Measurements from ENCODE around the gene NXNL2.

NXNL2 gene

DNA sequence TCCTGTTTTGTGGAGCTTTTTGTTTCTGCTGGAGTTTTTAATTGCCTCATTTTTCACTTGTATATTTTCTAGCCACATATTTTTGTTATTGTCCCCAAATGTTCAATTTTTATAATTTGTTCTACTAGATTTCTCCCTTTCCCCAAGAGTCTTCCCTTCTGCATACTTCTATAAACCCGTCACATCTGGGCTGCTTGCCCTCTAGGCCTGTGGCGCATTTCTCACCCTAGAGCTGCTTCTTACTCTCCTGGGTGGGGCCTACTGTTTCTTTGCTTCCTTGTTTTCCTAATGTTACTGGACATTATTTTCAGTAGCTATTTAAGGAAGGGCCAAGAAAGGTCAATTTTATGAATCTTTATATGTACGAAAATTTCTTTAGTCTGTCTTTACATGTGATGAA, 51.5 kb downstream of the NXNL2 start:
- H3K4me3 ChIP-seq (ENCODE audit: low read depth, low read length) = no peak overlapping the region
- TF ChIP-seq, protein P1, sequence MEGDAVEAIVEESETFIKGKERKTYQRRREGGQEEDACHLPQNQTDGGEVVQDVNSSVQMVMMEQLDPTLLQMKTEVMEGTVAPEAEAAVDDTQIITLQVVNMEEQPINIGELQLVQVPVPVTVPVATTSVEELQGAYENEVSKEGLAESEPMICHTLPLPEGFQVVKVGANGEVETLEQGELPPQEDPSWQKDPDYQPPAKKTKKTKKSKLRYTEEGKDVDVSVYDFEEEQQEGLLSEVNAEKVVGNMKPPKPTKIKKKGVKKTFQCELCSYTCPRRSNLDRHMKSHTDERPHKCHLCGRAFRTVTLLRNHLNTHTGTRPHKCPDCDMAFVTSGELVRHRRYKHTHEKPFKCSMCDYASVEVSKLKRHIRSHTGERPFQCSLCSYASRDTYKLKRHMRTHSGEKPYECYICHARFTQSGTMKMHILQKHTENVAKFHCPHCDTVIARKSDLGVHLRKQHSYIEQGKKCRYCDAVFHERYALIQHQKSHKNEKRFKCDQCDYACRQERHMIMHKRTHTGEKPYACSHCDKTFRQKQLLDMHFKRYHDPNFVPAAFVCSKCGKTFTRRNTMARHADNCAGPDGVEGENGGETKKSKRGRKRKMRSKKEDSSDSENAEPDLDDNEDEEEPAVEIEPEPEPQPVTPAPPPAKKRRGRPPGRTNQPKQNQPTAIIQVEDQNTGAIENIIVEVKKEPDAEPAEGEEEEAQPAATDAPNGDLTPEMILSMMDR (IDR thresholded peaks at IDR 0.05; ENCODE audit: insufficient read depth, low read depth, low read length, missing control alignments) = no peak
- no peak for DNase-seq (ENCODE audit: low read depth)

DNA sequence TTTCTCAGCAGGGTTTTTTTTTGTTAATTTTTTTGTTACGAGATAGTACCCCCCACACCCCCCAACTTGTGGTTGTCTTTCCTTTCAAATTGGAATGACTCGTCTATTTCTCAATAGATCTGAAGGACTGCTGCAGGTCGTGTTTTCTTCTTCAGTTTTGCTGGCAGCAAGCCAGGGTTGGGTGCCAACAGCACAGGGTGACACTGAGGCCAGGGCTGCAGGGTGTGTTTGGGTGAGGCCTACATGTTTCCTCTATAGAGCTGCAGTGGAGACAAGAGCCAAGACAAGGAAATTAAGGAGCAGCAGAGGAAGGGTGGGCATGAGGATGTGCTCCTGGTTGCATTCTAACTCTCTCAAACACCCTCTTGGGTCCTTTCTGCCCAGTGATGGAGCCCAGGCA, 52.2 kb downstream of the NXNL2 start:
- no peak overlapping the region for H3K4me3 ChIP-seq (ENCODE audit: low read depth, low read length)

DNA sequence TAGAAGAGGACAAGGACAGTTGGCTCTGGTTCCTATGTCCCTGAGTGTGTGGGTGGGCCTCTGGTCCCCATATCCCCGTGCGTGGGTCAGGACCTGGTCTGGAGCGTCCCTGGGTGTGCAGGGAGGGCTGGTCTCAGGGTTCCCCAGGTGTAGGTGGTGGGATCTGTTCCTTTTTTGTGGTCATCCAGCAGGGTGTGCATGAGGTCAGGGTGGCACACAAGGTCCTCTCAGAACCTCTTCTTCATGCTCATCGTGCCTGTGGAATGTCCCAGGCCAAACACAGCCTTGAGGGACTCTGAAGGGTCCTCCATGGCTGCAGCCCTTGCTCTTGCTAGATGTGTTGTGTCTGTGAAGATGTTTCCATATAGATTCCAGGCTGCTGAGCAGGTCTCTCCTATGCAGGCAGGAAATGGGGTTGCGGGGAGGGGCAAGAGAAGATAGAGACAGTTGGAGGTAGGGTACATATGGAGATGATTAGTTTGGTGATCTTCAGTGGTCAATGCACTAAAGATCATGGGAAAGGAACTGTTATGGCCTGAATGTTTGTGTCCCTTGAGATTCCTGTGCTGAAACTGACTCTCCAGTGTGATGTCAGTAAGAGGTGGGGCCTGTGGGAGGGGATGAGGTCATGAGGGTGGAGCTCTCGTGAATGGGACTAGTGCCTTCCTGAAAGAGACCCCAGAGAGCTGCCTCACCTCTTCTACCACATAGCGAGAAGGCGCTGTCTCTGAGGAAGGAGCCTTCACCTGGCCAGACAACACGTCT, 53.1 kb downstream of the NXNL2 start:
- TF ChIP-seq, protein P1 (IDR thresholded peaks at IDR 0.05; ENCODE audit: insufficient read depth, low read depth, low read length, missing control alignments) = no peak
- no peak for DNase-seq (ENCODE audit: low read depth)
- H3K4me3 ChIP-seq (ENCODE audit: low read depth, low read length) = no peak overlapping the region

More for the DNA sequence above, 52.2 kb downstream of the NXNL2 start:
- TF ChIP-seq, protein P1 (IDR thresholded peaks at IDR 0.05; ENCODE audit: insufficient read depth, low read depth, low read length, missing control alignments) = no peak
- no peak for DNase-seq (ENCODE audit: low read depth)

DNA sequence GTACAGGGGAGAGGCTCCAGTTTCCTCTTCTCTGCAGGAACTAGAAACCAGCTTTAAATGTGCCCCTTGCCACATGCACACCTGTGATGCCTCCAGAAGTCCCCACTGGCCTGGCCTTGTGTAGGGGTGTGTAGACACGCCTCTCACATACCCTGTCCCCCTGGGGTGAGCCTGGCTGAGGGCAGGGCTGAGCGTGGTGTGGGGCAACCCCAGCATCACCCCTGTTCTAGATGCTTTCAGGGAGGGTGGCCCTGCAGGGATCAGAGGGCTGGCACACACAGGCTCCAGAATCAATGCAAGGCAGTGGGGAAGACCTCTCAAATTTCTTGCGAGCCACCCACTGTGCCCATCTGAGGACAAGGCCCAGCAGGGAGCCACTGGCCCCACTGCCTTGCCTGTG, 54.7 kb downstream of the NXNL2 start:
- TF ChIP-seq, protein P1 (IDR thresholded peaks at IDR 0.05; ENCODE audit: insufficient read depth, low read depth, low read length, missing control alignments) = no peak
- no peak for DNase-seq (ENCODE audit: low read depth)
- H3K4me3 ChIP-seq (ENCODE audit: low read depth, low read length) = no peak overlapping the region

DNA sequence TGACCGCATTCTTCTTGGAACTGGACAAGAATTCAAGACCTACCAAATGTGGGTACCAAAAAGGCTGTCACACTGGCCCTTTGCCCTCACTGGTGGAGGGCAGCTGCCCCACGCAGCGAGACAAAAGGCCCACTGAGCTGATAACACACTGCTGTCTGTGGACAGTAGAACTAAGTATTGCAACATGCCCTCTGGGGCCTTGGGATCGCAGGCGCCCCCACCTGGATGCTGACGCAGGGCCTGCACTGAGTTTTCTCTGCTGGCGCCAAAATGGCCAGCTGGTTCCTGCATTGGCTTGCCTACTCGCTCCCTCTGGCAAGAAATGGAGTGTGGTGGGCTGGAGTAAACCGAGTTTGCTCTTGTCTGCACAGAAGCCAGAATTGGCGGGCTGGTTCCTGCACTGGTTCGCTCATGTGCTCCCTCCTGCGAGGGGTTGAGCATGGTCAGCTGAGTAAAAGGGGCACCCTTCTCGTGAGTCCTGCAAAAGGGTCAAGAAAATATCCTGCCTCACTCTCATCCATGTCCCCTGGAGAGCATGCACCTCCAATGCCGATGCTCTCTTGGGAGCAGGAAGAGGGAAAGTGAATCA, 55.7 kb downstream of the NXNL2 start:
- no peak for DNase-seq (ENCODE audit: low read depth)
- TF ChIP-seq, protein P1 (IDR thresholded peaks at IDR 0.05; ENCODE audit: insufficient read depth, low read depth, low read length, missing control alignments) = peak; percentile 10
- H3K4me3 ChIP-seq (ENCODE audit: low read depth, low read length) = no peak overlapping the region

DNA sequence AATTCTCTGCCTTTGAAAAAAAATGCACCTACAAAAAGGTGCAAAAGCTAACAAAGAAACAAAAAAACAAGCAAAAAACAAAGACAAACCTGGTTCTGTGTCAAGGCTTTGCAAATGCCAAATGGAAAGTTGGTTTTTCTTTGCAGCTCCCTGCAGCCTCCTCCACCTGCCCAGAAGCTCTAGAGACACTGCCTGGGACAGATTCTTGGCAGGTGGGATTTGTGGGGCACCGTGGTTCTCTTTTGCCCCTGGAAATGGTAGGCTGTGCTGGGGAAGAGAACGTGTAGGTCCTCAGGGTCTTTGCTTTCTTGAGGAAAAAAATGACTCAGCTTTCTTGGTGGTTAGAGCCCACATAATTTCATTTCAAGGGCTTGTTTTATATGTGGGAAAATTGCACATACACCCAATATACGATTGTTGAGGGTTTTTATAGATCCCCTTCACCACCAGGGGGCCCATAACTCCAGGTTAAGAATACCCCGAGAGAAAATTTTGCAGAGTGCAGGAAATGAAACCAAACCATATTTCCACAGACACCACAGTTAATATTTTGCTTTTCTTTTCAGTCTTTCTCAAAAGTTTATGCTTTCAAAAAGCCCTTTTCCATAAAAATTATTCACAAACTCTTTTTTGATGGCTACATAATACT, 58.7 kb downstream of the NXNL2 start:
- TF ChIP-seq, protein P1 (IDR thresholded peaks at IDR 0.05; ENCODE audit: insufficient read depth, low read depth, low read length, missing control alignments) = peak; percentile 66
- H3K4me3 ChIP-seq (ENCODE audit: low read depth, low read length) = no peak overlapping the region
- DNase-seq (ENCODE audit: low read depth) = peak; percentile 72

All from GM12865 (cell line).